Activated CD4-positive, CD25-positive, alpha-beta regulatory T cell (primary cell): ENCODE data around the gene RMI2.

Experiments
- DNase-seq, 4 experiments: peaks; one replicate each; lab custom pipeline; 2025; lab: John Stamatoyannopoulos, UW

RMI2 gene

GRCh38 chr16:11309895-11310633 is 35.2 kb upstream of the RMI2 start:
- DNase-seq: no peak

DNA sequence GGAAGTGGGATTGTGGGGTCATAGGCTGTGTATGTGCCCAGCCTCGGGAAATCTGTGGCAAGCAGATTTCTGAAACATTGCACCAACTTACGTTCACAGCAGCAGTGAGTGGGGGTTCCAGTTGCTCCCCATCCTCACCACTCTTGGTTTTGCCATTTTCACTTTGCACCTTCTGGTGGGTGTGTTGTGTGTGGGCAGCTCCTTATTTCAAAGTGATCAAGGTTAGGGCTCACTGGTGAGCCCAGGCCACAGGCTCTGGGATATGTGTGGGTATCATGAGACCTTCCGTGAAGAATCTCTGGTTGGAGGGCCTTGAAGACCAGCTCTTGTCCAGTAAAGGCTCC is 34.7 kb upstream of the RMI2 start:
- DNase-seq: no peak

- no peak for DNase-seq
Observed at GRCh38 chr16:11310997-11311561, 34.2 kb upstream of the RMI2 start.

GRCh38 chr16:11312718-11313492 is 32.4 kb upstream of the RMI2 start:
- no peak for DNase-seq

GRCh38 chr16:11313493-11314308 is 31.6 kb upstream of the RMI2 start:
- no peak for DNase-seq

GRCh38 chr16:11314309-11314894 is 30.9 kb upstream of the RMI2 start:
- DNase-seq: no peak

DNA sequence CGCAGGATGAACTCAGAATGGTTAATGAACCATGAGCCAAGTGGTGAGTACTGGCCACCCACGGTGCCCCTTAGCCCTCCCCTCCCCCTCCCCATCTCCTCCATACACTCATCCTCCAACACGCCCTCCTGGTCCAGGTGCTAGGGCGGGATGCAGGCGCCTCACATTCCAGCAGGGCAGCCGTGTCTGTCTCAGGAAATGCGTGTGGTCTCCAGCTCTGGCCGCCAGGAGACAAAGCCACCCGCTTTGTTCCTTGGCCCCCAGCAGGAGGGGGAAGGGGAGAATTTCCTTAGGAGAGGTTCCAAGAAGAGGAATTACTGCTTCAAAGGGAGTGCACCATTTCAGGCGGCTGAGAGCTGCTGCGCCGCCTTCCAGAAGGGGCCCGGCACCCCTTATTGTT is 29.7 kb upstream of the RMI2 start:
- no peak for DNase-seq

- DNase-seq: no peak
Observed at GRCh38 chr16:11316331-11317015, 28.8 kb upstream of the RMI2 start.

GRCh38 chr16:11318817-11319216 is 26.4 kb upstream of the RMI2 start:
- DNase-seq: no peak

DNA sequence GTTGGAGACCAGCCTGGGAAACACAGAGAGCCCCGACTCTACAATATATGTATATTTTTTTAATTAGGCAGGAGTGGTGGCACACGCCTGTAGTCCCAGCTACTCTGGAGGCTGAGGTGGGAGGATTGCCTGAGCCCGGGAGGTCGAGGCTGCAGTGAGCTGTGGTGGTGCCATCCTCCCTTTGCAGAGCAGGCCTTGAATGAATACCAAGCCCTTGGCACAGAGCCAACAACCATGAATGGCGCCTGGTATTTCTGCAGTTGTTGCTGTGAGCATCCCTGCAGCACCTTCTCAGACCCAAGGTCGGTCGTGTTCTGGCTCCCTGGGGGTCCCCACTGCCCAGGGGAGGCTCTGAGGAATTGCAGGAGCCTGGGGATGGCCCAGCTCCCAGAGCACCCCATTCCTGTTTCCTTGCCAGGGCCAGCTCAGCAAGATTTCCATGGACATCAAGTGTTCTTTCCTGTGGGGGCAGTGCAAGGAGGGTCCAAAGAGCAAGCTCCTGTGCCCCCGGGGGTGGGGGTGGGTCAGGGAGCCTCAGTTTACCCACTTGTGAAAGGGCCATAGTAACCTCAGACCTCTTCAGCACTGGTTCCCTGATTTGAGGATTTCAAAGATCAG is 25.6 kb upstream of the RMI2 start:
- DNase-seq: no peak

GRCh38 chr16:11320170-11320569 is 25.1 kb upstream of the RMI2 start:
- DNase-seq: no peak

GRCh38 chr16:11321662-11322061 is 23.6 kb upstream of the RMI2 start:
- no peak for DNase-seq

GRCh38 chr16:11322823-11323222 is 22.4 kb upstream of the RMI2 start:
- no peak for DNase-seq

DNA sequence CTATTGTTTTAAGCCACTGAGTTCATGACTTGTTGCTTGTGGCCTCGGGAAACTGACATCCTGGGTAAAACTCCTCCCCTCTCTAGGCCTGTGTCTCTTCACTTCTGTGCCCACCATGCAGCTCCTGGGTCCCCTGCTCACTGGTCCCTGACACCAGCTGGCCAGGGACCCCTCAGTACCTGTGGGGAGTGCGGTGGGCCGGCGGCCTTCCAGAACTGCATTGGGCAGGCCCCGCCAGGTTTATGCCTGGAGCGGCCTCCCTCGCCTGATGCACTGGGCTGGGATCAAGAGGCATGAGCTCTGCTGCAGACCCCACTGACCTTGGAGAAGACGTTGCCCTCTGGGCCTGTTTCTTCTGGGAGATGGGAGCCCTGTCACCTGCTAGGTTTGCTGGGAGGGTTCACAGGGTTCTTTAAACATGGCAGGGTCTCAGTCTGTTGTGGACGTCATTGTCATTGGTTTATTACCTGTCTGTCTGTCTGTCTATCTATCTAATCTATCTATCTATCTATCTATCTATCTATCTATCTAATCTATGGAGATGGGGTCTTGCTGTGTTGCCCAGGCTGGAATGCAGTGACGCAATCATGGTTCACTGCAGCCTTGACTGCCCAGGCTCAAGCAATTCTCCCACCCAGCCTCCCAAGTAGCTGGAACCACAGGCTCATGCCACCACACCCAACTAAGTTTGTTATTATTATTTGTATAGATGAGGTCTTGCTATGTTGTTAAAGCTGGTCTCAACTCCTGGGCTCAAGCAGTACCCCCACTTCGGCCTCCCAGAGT is 21.5 kb upstream of the RMI2 start:
- DNase-seq: no peak

DNA sequence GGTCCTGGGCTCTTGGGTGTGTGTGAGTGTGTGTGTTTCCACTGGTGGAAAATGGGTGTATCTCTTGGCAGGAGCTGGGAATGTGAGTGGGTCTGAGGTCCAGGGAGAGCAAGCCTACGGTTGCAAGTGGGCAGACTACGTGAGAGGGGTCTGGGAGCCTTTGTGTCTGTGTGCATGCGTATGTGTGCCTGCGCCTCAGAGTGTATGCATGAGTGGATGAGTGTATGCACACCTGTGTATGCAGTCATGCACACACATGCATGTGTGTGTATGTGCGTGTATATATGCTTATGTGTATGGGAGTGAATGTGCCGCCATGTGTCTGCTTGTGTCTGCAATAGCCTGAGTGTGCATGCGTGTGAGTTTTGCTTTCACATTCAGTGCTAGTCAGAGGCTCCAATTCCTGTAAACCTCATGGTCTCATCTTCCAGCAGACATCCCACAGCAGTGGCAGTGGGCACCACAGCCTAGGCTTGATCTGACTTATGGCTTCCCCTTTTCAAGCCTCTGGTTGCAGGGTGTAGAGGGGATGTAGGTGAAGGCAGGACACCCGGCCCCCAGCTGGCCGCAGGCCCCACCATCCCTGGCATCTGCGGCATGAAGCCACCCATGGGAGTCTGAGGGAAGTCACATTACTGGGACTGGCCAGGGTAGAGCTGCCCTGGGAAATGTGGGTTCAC is 19.7 kb upstream of the RMI2 start:
- DNase-seq: no peak

DNA sequence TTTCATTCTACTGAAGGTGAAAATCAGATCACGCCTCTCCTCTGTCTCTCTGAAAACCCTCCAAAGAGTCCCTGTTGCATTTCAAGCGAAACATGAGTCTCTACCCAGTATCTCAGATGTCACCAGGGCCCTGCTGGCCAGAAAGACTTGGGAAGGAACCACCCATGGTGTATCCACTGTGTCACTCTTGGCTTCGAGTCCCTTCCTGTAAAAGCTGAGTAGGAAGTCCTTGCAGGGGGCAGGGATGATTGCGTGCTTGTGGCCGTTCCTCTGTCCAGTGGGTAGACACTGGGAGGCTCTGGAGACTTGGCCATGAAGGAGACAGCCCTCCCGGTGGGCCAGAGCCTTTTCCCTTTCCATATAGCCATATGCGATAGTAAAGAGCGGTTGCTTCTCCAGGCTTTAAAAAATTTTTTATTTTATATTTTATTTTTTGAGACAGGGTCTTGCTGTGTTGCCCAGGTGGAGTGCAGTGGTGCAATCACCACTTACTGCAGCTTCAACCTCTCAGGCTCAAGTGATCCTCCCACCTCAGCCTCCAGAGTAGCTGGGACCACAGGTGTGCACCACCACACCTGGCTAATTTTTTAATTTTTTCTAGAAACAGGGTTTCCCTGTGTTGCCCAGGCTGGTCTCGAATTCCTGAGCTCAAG is 19.0 kb upstream of the RMI2 start:
- no peak for DNase-seq

DNA sequence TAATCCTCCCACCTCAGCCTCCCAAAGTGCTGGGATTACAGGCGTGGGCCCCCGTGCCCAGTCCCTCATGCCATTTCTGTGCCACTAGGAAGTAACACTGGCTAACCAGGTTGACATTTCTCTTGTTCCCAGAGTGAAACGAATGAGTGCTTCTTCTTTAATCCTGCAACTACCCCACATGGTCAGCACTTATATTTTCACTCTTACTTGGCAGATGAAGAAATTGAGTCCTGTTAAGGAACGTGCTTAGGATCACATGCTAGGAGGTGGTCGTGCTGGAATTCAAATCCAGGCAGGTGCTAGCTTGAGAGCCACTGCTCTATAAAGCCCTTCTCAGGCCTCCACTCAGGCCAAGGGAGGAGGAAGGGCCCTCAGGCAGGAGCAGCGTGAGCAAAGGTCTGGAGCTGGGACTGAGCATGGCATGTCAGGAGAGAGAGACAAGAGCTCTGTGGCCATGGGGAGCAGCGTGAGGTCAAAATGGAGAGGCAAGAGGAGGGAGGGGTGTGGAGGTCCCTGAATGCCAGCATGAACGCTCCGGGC is 18.5 kb upstream of the RMI2 start:
- DNase-seq: no peak

DNA sequence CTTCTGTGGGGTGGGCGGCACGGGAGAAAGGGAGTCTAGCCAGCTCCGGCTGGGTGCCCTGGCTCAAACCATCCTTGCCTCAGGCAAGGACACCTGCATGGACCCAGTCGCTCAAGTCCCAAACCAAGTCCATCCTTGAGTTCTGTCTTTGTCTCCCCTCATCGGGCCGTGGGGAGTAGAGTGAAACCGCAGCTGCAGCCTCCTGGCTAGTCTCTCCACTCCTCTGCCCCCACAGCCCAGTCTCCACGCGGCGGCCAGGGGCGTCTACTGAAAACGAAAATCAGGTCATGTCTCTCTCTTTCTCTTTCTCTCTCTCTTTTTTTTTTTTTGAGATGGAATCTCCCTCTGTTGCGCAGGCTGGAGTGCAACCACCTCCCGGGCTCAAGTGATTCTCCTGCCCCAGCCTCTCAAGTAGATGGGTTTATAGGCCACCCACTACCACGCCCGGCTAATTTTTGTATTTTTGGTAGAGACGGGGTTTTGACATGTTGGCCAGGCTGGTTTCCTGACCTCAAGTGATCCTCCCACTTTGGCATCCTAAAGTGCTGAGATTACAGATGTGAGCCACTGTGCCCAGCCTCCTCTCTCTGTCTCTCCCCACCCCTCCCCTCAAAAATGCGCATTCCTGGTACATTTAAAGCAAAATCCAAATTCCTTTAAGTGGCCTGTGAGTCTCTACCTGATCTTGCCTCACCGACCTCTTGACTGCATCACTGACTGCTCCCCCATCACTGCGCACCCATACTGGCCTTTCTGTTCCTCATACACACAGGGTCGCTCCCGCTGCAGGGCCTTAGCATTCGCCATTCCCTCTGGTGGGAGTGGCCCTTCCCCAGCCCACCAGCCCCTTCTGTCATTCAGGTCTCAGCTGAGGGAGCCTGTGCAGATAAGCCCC is 17.7 kb upstream of the RMI2 start:
- DNase-seq: no peak
